Coronary artery (tissue), 2 donors: ENCODE results near the gene FADS6.

Experiments used
- DNase-seq: peaks from one replicate; pipeline ENCODE4 v3.0.0-alpha.2; 2017; ENCODE audit warnings: low spot score
- H3K27ac ChIP-seq, 2 donors: fragments of 200-600 bp; sonication (generic); one replicate each; pipeline ENCODE4 v1.5.1; 2016 to 2019
- H3K4me3 ChIP-seq: fragments of 200-600 bp; sonication (generic); 2 replicates; pipeline ENCODE4 v1.5.1; 2016; ENCODE audit warnings: mild to moderate bottlenecking, moderate library complexity
- TF ChIP-seq, protein P1 (sequence below): fragments of 200-600 bp; sonication (generic); IDR thresholded peaks from one replicate; pipeline ENCODE4 v1.5.1; 2019; ENCODE audit warnings: antibody characterized with exemption

The FADS6 gene

DNA sequence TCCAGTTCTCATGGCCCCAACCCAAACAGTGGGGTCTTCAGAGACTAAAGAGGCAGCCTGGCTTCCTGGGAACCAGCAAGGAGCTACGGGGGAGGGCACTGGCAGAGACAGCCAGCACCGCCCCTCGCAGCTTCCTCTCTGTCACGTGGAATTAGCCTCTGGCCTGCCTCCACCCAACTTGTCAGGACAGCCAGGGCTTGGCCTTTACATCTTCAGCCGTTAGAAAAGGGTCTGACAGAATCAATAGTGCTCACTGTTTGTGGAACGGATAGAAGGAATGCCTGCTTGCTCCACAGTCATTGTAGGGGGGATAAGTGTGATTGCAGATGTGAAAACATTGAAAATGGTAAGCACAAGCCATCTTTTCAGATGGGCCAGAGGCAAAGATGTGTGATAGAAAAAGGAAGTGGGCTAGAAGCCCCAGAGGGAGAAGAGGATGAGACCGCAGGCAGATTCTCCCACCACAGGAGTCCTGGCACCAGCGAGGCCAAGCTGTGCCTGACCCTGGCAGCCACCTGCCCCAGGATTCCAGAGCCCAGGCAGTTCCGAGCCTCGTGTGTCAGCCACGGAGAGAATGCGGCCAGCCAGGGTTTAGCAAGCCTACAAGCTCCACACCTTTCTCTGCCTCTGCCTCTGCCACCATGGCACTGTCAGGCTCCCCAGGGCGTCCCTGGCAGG is 52.3 kb downstream of the FADS6 start:
- H3K4me3 ChIP-seq: no peak overlapping the region
- TF ChIP-seq, protein P1, sequence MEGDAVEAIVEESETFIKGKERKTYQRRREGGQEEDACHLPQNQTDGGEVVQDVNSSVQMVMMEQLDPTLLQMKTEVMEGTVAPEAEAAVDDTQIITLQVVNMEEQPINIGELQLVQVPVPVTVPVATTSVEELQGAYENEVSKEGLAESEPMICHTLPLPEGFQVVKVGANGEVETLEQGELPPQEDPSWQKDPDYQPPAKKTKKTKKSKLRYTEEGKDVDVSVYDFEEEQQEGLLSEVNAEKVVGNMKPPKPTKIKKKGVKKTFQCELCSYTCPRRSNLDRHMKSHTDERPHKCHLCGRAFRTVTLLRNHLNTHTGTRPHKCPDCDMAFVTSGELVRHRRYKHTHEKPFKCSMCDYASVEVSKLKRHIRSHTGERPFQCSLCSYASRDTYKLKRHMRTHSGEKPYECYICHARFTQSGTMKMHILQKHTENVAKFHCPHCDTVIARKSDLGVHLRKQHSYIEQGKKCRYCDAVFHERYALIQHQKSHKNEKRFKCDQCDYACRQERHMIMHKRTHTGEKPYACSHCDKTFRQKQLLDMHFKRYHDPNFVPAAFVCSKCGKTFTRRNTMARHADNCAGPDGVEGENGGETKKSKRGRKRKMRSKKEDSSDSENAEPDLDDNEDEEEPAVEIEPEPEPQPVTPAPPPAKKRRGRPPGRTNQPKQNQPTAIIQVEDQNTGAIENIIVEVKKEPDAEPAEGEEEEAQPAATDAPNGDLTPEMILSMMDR: no peak
- no peak for DNase-seq
- peak overlapping the region in 1 of 2 donors; percentile 70 for H3K27ac ChIP-seq

DNA sequence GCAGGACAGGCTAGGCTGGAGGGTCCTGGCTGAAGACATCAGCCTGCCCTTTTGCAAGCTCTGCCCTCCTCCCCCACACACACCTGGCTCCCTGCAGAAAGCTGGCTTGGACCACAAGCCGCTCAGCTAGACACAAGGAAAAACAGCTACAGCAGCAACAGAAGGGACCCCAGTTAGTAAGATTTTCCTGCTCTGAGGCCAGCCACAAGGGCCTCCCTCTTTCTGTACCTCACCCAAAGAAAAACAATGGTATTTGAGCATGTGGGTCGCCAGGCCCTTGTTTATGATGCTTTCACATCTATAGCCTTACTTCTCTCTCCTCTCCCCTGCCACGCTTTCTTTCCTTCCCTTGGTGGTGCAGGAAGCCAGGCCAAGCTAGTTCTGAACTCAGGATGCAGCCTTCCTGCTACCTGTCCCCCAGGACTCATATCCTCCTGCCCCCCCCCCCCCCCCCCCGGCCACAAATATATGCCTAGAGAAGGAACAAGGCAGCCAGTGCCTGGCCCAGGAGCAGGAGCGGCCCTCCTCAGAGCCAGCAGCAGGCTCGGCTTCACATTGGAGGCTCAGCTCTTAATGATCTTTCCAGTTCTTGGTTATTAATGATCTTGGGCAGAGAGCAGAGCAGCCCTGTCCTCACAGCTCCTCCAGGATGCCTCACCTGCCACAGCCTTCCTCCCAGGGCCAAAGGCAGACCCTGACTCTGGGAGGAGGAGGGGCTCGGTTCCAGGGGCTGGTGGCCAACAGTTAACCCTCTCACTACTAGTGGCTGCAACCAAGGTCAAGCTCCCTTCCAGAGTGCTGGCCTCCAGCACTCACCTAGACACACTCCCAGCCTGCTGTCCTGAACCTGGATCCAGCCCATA is 53.2 kb downstream of the FADS6 start:
- DNase-seq: no peak
- Histone ChIP-seq H3K27ac (peak overlapping the region in 1 of 2 donors; percentile 70), H3K4me3 (no peak overlapping the region)
- TF ChIP-seq, protein P1: no peak

DNA sequence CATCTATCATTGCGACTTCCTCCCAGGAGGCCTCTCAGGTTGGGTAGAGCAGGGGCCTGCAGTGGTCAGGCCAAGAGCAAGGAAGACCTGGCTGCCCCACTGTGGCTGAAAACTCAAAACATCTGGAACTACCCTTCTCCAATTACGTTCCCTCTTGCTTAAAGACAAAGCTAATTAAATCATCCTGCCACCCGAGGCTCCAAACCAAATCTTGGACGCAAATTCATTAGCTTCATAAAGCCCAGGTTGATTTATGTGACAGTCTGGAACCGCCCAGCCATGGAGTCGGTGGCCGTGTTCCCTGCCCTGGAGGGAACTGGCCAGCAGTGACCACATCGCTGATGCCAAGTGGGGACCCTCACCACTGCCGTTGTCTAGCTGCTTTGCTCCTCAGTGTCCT is 55.2 kb downstream of the FADS6 start:
- TF ChIP-seq, protein P1: no peak
- Histone ChIP-seq H3K27ac (no peak overlapping the region), H3K4me3 (no peak overlapping the region)

DNA sequence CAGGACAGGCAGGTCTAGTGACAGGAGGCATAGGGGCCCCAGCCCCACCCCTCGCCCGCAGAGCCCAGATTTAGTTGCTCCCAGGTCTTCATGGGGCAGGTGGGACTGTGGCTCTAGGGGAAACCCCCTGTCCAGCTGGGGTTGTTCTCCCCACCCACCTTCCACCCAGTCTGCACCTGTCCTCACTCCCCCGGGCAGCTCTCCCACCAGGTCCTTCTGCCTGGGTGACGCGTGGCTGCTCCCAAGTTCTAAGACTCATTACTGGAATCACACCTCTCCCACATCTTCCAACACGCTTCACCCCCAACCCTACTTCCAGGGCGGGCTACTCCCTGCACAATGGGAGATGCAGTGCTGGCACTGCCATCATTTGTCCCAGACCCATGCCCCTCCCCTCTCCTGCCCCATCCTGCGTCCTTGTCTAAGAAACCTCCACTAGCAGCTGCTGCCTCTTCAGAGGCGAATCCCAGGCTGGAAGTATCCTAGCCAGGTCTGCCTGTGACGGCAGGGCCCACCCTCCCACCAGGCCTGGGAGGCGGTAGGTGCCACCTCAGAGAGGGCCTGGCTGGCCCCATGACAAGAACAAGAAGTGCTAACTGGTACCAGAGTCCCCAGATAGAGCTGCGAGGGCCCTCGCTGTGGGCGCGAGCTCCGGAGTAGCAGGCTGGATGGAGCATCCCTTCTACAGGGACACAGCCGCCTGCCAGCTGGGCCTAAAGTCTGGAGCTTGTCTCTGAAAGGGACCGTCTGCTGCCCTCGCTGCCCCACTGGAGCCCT is 56.6 kb downstream of the FADS6 start:
- Histone ChIP-seq H3K27ac (no peak overlapping the region), H3K4me3 (no peak overlapping the region)
- TF ChIP-seq, protein P1: no peak
- DNase-seq: no peak

More for the DNA sequence above, 55.2 kb downstream of the FADS6 start:
- DNase-seq: no peak

DNA sequence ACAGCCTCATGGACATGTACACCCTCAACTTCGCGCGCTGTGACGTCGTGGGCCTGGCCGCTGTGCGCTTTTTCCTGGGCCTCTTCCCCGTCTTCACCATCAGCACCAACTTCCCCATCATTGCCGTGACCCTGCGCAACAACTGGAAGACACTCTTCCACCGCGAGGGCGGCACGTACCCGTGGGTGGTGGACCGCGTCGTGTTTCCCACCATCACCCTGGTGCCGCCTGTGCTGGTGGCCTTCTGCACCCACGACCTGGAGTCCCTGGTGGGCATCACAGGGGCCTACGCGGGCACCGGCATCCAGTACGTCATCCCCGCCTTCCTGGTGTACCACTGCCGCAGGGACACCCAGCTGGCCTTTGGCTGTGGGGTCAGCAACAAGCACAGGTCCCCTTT is 57.2 kb downstream of the FADS6 start:
- no peak overlapping the region for H3K4me3 ChIP-seq
- no peak overlapping the region for H3K27ac ChIP-seq
- no peak for DNase-seq
- TF ChIP-seq, protein P1: no peak

DNA sequence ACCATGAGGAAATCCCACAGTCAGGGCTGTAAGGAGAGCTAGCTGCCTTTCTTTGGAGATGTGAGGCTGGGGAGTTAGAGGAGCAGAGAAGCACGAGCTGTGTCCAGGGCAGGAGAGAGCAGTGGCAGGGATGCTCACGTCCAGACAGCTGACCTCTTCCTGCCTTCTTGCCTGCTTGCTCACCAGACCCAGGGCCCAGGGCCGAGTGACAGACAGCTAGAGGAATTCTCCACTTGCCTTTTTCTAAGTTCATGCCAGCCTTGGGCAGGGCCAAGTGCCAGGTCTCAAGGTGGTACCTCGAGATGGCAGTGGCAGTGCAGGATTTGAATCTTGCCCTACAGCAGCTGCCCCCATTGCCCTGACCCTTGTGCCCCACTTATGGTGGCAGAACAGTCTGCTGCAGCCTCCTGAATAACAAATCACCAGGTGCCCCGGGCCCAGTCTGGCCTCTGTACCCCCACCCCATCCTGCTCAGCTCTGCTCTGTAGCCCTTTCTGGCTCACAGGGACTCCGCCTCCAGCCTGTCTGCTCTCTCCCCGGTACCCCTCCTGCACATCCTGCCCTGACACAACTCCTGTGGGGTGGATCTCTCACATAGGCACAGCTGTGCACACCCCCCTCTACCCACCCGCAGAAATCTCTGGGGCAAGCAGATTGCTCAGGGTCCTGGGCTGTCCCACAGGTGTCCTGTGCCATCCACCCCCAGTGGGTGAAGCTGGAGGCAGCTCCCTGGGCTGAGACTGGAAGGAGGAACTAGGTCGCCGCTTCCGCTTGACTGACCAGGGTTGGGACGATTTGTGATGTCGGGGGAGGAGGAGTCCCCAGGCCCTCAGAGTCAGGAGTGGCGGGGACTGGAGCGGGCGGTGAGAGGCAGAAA is 59.7 kb downstream of the FADS6 start:
- no peak overlapping the region for H3K4me3 ChIP-seq
- TF ChIP-seq, protein P1: no peak
- no peak for DNase-seq
- H3K27ac ChIP-seq: no peak overlapping the region
